ENCODE results near the gene SLC10A7.

GRCh38 chr4:146235654-146236177, 286.0 kb downstream of the SLC10A7 start:
- TF ChIP-seq, protein P1, sequence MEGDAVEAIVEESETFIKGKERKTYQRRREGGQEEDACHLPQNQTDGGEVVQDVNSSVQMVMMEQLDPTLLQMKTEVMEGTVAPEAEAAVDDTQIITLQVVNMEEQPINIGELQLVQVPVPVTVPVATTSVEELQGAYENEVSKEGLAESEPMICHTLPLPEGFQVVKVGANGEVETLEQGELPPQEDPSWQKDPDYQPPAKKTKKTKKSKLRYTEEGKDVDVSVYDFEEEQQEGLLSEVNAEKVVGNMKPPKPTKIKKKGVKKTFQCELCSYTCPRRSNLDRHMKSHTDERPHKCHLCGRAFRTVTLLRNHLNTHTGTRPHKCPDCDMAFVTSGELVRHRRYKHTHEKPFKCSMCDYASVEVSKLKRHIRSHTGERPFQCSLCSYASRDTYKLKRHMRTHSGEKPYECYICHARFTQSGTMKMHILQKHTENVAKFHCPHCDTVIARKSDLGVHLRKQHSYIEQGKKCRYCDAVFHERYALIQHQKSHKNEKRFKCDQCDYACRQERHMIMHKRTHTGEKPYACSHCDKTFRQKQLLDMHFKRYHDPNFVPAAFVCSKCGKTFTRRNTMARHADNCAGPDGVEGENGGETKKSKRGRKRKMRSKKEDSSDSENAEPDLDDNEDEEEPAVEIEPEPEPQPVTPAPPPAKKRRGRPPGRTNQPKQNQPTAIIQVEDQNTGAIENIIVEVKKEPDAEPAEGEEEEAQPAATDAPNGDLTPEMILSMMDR (IDR thresholded peaks at IDR 0.05) = no peak
- no peak for TF ChIP-seq POLR2A (IDR thresholded peaks at IDR 0.05)

All from uterus (tissue), 2 donors.